NCI-H2196 (cell line): ENCODE results near the gene EBF4.

Source experiments
- DNase-seq: peaks from one replicate; lab custom pipeline; 2025; ENCODE audit not compliant: unreplicated experiment; lab: John Stamatoyannopoulos, UW

The EBF4 gene

DNA sequence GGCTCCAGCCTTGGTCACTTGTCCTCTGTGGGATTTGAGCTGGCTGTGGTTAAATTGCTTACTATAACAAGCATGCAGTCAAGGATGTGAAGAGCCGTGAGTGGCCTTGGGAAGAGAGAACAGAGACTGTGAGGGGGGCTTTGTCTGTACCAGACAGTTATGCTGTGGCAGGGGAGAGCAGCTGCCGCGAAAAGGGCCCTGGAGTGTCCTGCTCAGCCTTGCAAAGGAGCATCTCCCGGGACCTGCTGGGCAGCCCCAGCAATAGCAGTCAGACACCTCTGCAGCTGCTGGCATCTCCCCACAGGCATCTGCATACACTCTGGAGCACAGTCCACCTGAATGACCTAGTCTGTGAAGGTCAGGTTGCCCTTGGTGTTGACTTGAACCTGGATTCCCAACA, 6.3 kb downstream of the EBF4 start:
- DNase-seq, result no peak

DNA sequence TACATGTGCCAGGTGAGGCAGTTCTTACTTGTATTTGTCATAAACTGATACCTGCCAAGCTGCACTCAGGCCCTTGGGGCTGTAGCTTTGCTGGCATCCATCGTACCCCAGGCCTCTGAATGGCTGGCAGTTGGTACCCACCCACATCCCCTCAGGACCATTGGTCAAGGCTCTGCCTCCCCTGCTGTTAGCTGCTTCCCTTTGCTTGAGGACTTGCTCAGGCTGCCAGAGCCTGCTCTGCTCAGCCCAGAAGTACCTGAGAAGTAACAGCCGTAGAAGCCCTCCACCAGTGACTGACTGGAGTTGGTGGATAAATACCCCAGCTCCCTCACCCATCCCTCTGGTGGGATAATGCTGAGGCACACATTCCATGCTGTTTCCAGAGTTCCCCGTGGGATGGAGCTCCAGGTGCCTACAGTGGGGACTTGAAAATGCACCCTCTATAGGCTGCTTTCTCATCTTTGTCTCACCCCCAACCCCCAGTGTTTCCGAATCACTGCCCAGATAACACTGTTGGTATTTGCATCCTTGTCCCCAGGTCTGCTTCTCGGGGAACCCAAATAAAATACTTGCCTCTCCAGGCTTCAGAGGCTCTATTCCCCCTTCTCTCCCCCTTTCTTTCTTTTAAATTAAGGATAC, 7.3 kb downstream of the EBF4 start:
- no peak for DNase-seq

DNA sequence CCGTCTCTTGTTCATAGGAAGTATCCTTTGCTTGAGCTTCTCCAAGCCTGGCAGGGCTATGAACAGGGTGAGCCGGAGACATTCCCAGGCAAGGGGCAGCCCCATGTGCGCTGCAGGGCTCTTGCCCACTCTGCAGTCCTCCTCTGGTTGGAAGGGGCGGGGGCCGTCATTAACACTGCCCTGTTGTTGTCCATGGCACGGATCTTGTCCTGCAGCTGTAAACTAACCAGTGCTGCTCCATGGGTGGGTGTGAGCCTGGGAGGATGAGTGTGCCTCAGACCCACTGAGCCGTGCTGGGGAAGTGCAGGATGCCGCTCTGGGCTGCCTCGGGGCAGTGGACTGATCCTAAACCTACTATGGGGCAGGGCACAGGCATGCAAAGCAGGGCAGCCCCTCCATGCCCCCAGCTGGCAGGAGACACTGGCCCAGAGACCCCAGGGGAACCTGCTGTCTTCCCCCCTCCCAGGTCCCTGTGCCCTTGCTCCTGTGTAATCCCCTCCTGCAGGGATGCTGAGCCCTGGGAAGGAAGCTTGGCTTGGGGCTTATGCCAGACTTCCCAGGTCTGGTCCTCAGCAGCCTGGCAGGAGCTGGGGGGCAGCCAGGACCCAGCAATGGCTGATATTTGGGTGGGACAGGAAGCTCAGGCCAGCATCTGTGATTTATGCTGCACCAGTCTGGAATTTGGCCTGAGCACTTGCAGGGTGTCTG, 8.5 kb downstream of the EBF4 start:
- no peak for DNase-seq

DNA sequence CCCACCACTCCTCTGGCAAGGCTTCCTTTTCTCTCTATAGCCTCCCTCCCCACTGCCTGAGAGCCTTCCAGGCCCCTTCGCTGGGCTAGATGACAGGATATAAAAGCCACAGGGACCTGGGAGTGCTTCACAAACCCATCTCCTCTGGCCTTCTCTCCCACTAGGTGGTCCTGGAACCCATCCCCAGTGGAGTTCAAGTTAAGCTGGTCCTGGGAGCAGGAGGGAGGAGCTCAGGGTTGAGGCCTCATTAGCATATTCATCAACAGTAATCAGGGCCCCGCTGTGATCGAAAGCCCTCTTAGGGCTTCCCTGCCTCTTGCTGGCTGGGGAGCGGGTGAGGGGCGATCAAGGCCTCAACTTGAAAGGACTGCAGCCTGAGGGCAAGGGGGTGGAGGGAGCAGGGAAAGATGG, 9.1 kb downstream of the EBF4 start:
- DNase-seq, result no peak

DNA sequence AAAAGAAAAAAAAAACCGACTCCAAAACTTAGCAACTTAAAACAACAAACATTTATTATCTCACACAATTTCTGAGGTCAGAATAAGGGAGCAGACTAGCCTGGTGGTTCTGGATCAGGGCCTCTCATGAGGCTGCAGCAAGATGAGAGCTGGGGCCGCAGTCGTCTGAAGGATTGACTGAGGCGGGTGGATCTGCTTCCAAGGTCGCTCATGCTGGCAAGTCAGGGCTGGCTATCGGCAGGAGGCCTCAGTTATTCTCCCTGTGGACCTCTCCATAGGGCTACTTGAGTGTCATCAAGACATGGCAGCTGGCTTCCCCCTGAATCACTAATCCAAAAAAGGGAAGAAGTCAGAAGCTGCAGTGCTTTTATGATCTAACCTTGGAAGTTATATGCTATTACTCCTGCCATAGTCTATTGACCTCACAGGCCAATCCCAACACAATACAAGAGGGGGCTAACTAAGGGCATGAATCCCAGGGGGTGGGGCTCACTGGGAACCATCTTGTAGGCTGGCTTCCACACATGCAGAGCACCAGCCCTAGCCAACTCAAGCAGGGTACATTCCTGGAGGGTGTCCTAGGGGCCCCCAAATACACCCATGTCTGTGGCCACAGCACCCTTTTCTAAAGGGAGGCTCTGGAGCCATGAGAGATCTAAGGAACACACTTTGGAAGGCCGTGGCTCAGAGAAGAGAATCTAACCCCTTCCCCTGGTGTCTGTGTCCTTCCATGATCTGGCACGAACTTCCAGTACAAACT, 11.3 kb downstream of the EBF4 start:
- DNase-seq, result no peak

DNA sequence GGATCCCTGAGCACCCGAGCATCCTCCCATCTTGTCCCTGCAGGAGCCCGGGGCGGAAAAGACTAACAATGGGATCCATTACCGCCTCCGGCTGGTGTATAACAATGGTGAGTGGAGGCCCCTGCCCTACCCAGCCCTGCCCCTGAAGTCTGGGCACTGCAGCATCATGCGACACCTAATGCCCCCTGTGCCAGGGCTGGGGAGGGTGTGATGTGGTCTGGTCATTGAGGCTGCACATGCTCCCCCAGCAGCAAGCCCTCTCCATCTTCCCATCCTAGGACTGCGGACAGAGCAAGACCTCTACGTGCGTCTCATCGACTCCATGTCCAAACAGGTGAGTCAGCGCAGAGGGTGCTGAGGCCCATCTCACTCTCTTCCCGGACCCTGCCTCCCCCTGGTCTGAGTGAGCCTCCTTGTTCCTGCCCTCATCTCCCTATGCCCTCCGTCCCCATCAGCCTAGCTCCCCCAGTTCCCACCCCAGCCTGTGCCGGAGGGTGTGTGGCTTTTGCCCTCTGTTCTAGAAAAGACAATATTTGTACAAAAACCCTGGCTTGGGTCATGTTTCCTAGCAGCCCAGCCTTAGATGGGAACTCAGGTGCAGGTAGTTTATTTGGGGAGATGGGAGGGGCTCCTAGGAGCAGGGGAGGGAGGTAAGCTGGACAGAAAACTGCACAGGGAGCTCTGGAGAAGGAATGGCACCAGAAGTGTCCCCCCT, 13.5 kb downstream of the EBF4 start:
- DNase-seq, result no peak

DNA sequence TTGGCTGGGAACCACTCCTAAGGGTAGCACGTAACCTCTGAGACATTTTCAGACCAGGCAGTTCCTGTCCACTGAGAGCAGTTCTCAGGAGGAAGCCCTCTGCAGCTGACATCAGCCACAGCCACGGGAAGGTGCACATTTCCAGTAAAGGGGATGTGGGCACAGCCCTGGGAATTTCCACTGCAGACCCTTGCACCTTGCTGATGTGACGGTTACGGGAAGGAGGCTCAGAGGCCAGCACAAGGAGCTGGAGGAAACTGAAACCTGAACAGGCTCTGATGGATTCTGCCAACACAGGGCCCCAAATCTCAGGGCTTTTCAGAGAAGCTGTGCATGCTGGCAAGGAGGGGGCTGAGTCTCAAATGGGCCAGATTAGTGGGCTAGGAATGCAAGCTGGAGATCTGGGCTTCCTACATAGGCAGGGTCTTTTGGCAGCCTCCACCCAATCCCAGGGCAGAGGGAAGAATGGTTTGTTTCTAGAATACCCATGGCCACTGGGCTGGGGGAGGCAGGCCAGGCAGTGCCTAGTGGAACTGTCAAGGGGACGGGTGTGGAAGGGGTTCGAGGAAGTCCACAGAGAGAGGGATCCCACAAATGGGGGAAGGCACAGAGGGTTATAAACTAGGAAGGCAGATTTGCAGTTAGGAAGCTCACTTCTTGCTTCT, 14.2 kb downstream of the EBF4 start:
- no peak for DNase-seq

DNA sequence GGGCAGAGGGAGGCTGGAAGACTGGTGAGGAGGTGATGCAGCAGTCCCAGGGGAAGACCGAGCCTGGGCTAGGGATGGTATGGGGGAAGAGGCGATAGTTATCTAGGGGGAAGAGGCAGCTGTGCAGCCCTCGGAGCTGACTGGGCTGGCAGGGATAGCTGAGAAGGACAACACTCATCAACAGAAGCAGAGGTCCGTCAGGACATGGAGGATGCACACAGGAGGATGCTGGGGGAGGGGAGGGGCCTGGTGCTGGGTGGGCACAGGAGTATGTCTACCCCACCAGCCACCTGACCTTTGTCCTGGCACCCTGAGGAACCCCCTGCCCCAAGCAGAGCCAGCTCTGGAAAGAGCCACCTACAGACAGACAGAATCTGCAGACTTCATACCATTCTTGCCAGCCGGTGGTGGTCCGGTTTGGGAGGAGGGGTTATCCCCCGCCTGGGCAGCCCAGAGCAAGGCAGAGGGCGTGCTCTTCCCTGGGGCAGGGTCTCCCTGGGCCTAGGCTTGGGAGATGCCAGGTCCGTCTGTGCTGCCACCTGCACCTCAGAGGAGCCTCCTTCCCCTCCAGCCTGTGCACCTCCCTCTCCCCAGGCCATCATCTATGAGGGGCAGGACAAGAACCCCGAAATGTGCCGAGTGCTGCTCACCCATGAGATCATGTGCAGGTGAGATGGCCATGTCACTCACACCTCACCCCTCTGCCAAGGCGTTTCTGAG, 14.9 kb downstream of the EBF4 start:
- DNase-seq, result no peak

DNA sequence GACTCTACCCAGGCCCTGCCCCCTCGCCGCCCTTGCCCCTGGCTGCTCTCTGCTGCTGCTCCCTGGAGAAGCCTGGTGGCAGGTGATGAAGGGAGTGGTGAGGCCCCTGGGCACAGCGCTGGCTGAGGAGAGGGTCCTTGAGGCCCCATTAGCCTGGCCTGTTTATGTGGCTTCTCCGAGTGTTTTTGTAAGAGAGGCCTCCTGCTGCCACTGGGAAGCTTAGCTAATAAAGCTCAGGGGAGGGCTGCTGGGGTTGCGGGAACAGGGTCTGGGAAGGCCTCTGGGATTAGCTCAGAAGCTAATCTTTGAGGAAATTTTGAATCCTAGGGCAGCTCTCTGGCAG, 15.5 kb downstream of the EBF4 start:
- DNase-seq, result no peak

DNA sequence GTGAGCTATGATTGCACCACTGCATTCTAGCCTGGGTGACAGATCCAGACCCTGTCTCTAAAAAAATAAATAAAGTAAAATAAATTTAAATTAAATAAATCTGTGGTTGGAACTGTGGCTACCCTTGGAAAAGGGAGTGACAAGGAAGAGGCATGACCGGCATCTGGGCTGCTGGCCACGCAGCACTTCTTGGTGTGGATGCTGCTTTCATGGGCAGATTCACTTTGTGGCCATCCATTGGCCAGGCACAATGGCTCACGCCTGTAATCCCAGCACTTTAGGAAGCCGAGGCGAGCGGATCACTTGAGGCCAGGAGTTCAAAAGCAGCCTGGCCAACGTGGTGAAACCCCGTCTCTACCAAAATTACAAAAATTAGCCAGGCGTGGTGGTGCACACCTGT, 16.1 kb downstream of the EBF4 start:
- no peak for DNase-seq

DNA sequence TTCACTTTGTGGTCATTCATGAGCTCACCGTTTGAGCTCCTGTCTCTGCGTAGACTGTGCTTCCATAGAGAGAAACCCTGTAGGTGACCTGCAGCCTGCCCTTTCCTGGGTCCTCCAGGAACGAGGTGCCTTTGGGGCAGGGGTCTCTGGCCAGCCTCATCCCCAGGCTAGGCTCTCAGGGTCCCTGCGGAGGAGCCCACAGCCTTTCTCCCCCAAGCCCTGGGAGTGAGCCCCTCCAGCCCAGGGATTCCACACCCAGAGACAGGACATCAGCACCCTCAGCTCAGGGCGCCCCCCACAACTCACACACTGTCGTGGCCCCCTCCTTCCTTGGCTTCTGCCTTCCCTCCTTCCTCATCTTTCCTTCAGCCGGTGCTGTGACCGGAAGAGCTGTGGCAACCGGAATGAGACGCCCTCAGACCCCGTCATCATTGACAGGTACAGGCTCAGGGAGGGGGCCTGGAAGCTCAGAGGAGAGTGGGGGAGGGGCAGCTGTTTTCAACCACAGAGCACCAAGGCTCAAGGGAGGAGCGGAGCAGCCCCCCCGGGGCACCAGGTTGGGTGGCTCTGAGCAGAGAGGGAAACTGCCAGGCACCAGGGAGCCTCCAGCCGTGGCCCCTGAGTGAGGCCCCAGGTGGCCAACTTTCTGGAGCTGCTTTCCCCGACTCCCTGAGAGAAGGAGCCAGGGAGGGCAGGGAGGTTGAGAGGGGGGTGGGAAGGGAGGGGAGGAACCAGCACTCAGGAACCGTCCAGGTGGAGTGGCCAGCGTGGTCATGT, 16.8 kb downstream of the EBF4 start:
- no peak for DNase-seq

DNA sequence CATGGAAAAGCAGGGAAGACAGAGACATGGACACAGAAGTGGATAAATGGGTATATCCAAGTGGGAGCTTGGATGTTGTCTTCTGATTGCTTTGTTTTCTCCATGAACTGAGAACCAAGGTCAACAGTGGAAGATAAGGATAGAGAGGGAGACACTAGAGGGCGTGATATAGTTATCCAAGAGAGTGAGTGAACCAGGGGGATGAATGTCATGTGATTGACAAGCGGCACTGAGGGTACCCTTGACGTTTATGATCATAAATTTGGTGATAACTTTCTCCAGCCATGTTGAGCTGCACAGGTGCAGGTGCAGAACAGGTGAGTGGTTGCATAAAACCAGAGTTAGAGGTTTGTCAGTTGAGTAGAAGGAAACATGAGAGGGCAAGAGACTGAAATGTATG, 20.7 kb downstream of the EBF4 start:
- no peak for DNase-seq

DNA sequence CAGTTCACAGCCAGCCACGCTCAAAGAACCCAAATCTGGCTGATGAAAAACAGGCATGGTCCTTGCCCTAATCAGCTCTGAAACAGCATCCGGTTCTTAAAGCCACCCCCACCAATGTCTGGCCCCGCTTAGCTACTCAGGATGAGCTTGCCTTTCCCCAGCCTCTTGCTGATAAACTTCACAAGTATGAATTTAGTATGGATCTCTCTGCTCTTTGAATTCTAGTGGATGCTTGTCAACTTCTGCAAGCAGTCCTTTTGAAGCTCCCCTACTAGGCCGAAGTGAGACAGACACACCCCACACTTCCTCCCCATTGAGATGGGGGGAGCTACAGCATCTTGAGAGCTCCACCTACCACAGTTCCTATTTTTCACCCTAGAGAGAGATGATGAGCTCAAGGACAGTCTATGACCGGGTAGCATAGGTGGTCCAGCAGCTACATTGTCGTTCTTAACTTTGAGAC, 36.7 kb downstream of the EBF4 start:
- no peak for DNase-seq

DNA sequence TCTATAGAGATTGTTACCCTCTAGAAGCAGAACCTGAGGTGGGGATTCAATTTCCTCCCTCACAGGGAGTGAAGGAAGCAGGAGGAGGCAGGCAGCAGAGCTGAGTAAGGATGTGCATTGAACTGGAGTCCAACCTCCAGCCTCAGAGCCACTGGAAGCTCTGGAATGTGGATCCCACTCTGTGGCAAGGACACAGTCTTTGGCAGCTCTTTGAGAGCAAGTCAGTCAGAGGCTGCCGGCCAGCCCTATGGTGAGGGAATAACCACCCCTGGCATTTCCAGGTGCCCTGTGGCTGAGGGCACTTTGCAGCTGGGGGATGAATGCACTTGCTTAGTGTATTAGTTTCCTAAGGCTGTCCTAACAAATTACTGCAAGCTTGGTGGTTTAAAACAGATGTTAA, 37.2 kb downstream of the EBF4 start:
- DNase-seq, result no peak

DNA sequence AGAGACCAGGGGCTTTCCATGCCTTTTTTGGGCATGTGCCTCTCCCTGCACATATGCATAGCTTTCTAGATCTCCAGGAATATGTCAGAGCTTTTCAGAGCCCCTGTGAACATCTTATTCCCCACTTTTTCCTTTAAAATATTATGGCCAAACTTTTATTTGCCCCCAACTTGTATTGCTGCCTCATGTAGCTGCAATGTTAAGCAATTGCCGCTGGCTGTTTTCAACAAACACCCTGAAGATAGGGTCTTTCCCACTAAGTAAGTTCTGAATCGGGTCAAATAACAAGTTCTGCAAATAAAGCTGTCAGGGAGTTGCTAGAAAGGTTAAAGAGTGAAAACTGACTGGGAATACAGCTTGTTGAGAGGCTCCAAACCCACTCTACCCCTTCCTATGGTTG, 42.3 kb downstream of the EBF4 start:
- DNase-seq, result no peak

DNA sequence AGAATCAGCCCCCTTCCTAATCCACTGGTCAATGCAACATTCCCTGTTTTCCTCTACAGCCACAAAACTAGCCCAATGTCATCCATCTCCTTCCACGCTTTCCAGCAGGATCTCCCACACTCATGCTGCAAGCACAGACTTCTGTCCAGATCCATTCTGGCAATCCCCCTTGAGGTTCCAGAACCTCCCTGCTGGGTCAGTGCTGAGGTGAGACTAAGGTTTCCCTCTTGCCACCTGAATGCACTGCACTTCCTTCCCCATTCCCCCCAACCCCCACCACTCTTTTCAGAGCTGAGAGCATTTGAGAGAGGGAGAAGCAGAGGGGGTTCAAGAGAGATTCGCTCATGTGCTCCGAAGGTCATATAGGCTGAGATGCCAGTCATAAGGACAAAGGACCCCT, 43.9 kb downstream of the EBF4 start:
- no peak for DNase-seq

DNA sequence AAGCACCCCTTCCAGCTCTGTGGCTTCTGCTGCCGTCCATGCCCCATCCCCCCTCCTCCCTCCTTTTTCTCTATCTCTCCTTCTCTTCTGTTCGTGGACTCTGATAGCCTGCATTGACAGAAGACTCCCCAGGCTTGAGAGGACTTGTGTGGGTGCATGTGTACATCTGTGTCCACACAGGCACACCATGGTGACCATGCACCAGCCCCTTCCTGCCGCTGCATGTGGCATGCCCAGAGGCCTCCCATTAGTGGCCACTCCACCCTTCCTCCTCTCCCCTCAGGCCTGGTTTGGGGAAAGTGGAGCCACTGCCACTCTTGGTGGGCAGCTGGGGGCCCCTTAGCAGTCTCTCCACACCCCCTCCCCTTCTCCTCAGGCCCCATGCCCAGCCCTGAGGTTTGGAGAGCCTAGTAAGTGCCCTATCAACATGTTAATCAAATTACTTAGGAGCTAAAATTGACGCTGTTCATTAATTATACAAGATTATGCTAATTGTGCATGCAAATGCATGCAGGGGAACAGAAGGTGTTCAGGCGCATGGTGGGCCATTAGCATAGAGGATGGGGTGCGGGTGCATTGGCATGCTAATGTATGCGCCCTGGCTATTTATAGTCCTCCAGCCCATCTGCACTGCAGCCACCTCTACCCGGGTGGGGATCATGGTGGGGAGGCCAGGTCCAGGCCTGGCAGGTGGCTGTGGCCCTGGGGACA, 45.9 kb downstream of the EBF4 start:
- DNase-seq, result no peak

DNA sequence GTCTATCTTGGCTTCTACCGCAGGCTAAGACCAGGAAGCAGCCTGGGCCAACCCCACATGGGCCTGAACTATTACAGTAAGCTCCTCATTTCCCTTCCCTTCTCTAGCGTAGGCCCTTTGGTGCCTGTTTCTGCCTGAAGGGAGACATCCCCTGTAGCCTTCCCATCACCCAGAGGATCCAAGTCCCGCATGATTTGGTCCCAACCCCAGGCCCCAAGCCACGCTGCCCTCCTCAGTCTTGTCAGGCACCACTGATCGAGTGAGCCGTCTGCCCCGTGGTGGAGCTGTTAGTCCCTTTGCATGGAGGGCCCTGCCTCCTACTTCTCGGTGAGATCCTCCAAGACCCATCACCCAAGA, 46.4 kb downstream of the EBF4 start:
- no peak for DNase-seq

DNA sequence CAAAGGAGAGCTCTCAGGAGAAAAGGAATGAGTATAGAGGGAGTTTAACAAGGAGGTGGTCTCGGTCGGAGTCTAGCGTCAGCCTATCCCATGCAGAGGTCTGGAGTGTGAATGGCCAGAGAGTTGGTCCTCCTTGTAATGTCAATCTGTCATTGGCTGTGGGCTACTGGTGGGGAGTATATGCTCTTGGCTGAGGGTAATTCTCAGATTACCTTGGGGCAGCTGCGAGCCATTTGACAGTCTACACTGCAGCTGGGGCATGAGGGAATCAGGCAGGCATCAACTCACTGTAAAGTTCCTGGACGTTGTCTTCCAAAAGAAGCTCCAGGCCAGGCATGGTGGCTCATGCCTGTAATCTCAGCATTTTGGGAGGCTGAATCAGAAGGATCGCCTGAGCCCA, 48.1 kb downstream of the EBF4 start:
- no peak for DNase-seq
